Measurements from ENCODE around the gene FLACC1. TPM values are rescaled to one million over a fixed set of nuclear protein-coding genes. Genes with fewer than 3 reads are reported as not detected.
"Not testable (repeated sequence)": the region's sequence is repeated elsewhere in the genome, so short reads cannot be mapped to it uniquely, and the experiment has no call there.

FLACC1 gene
- total RNA-seq, 1 donor from 2014 or later = 5.4 TPM

GRCh38 chr2:201358684-201359083 lies 1.5 kb upstream of the FLACC1 start:
- intact Hi-C loops (cut with DNase I) = no loop called here
- no peak for DNase-seq (ENCODE audit: low spot score)

GRCh38 chr2:201353116-201353515 lies 4.0 kb downstream of the FLACC1 start:
- intact Hi-C loops (cut with DNase I) = no loop called here
- DNase-seq (ENCODE audit: low spot score) = no peak
- no peak for ATAC-seq

More at GRCh38 chr2:201358684-201359083, 1.5 kb upstream of the FLACC1 start:
- ATAC-seq = no peak

GRCh38 chr2:201350879-201351278 lies 6.3 kb downstream of the FLACC1 start:
- intact Hi-C loops (cut with DNase I) = no loop called here
- no peak for ATAC-seq
- no peak for DNase-seq (ENCODE audit: low spot score)

GRCh38 chr2:201349601-201350000 lies 7.5 kb downstream of the FLACC1 start:
- ATAC-seq (no peak), DNase-seq (ENCODE audit: low spot score) (no peak)
- intact Hi-C loops (cut with DNase I) = no loop called here

- DNase-seq (ENCODE audit: low spot score) = no peak
- ATAC-seq = no peak
- intact Hi-C loops (cut with DNase I) = no loop called here
Observed at GRCh38 chr2:201348758-201349157, 8.4 kb downstream of the FLACC1 start.

GRCh38 chr2:201347138-201347537 lies 10.0 kb downstream of the FLACC1 start:
- ATAC-seq (no peak), DNase-seq (ENCODE audit: low spot score) (no peak)
- intact Hi-C loops (cut with DNase I) = no loop called here

GRCh38 chr2:201345625-201346213 lies 11.4 kb downstream of the FLACC1 start:
- DNase-seq (ENCODE audit: low spot score) = no peak
- intact Hi-C loops (cut with DNase I) = no loop called here
- ATAC-seq = no peak

GRCh38 chr2:201344663-201345366 lies 12.3 kb downstream of the FLACC1 start:
- ATAC-seq (no peak), DNase-seq (ENCODE audit: low spot score) (no peak)
- intact Hi-C loops (cut with DNase I) = no loop called here

- intact Hi-C loops (cut with DNase I) = no loop called here
- no peak for ATAC-seq
- DNase-seq (ENCODE audit: low spot score) = no peak
Observed at GRCh38 chr2:201343559-201343958, 13.6 kb downstream of the FLACC1 start.

GRCh38 chr2:201342923-201343322 lies 14.2 kb downstream of the FLACC1 start:
- DNase-seq (ENCODE audit: low spot score) (no peak), ATAC-seq (no peak)
- intact Hi-C loops (cut with DNase I) = no loop called here

- ATAC-seq (no peak), DNase-seq (ENCODE audit: low spot score) (no peak)
- intact Hi-C loops (cut with DNase I) = no loop called here
Observed at GRCh38 chr2:201329409-201329808, 27.7 kb downstream of the FLACC1 start.

- intact Hi-C loops (cut with DNase I) = no loop called here
- ATAC-seq = no peak
- no peak for DNase-seq (ENCODE audit: low spot score)
Observed at GRCh38 chr2:201327678-201328077, 29.5 kb downstream of the FLACC1 start.

- ATAC-seq = no peak
- intact Hi-C loops (cut with DNase I) = no loop called here
- DNase-seq (ENCODE audit: low spot score) = no peak
Observed at GRCh38 chr2:201322772-201323171, 34.4 kb downstream of the FLACC1 start.

GRCh38 chr2:201320701-201321100 lies 36.4 kb downstream of the FLACC1 start:
- DNase-seq (ENCODE audit: low spot score) = no peak
- intact Hi-C loops (cut with DNase I) = no loop called here
- ATAC-seq = no peak

GRCh38 chr2:201320257-201320656 lies 36.9 kb downstream of the FLACC1 start:
- ATAC-seq (no peak), DNase-seq (ENCODE audit: low spot score) (no peak)
- intact Hi-C loops (cut with DNase I) = no loop called here

GRCh38 chr2:201319511-201319910 lies 37.6 kb downstream of the FLACC1 start:
- intact Hi-C loops (cut with DNase I) = no loop called here
- no peak for DNase-seq (ENCODE audit: low spot score)
- no peak for ATAC-seq

- intact Hi-C loops (cut with DNase I) = no loop called here
- DNase-seq (ENCODE audit: low spot score) (no peak), ATAC-seq (no peak)
Observed at GRCh38 chr2:201313362-201313761, 43.8 kb downstream of the FLACC1 start.

- ATAC-seq = no peak
- no peak for DNase-seq (ENCODE audit: low spot score)
- intact Hi-C loops (cut with DNase I) = no loop called here
Observed at GRCh38 chr2:201308914-201309313, 48.2 kb downstream of the FLACC1 start.

- ATAC-seq (no peak), DNase-seq (ENCODE audit: low spot score) (no peak)
- intact Hi-C loops (cut with DNase I) = no loop called here
Observed at GRCh38 chr2:201307876-201308275, 49.3 kb downstream of the FLACC1 start.

- intact Hi-C loops (cut with DNase I); ATAC-seq; DNase-seq (ENCODE audit: low spot score): not testable (repeated sequence)
Observed at GRCh38 chr2:201299929-201300328, 57.2 kb downstream of the FLACC1 start.

All from sciatic nerve (tissue), 2 donors.